Hepatocyte (in vitro differentiated cells): Measurements from ENCODE around the gene SSC4D.
"Not testable (repeated sequence)": the region's sequence is repeated elsewhere in the genome, so short reads cannot be mapped to it uniquely, and the experiment has no call there.

Experiments
- EZH2 ChIP-seq: fragments of 200-600 bp; sonication (generic); IDR thresholded peaks from 2 replicates; pipeline ENCODE4 v1.6.1; 2016; ENCODE audit warnings: antibody characterized with exemption, mild to moderate bottlenecking, borderline replicate concordance
- EZH2phosphoT487 ChIP-seq: fragments of 200-600 bp; sonication (generic); IDR thresholded peaks from one replicate; pipeline ENCODE4 v1.6.1; 2018; ENCODE audit warnings: antibody characterized with exemption, mild to moderate bottlenecking, low read depth, moderate library complexity; ENCODE audit not compliant: unreplicated experiment, severe bottlenecking
- TF ChIP-seq, protein P1 (sequence below): fragments of 200-600 bp; sonication (generic); IDR thresholded peaks from 2 replicates; pipeline ENCODE4 v1.5.1; 2016; ENCODE audit warnings: antibody characterized with exemption, mild to moderate bottlenecking; ENCODE audit not compliant: poor library complexity

- TF ChIP-seq EZH2, EZH2phosphoT487: not testable (repeated sequence)
- TF ChIP-seq, protein P1, sequence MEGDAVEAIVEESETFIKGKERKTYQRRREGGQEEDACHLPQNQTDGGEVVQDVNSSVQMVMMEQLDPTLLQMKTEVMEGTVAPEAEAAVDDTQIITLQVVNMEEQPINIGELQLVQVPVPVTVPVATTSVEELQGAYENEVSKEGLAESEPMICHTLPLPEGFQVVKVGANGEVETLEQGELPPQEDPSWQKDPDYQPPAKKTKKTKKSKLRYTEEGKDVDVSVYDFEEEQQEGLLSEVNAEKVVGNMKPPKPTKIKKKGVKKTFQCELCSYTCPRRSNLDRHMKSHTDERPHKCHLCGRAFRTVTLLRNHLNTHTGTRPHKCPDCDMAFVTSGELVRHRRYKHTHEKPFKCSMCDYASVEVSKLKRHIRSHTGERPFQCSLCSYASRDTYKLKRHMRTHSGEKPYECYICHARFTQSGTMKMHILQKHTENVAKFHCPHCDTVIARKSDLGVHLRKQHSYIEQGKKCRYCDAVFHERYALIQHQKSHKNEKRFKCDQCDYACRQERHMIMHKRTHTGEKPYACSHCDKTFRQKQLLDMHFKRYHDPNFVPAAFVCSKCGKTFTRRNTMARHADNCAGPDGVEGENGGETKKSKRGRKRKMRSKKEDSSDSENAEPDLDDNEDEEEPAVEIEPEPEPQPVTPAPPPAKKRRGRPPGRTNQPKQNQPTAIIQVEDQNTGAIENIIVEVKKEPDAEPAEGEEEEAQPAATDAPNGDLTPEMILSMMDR: not testable (repeated sequence)
Observed at GRCh38 chr7:76457017-76457416, 47.5 kb upstream of the SSC4D start.
